ENCODE data around the gene UST. TPM values are rescaled to one million over a fixed set of nuclear protein-coding genes. Genes with fewer than 3 reads are reported as not detected.
"Not testable (repeated sequence)": the region's sequence is repeated elsewhere in the genome, so short reads cannot be mapped to it uniquely, and the experiment has no call there.

Gene UST
- polyA plus RNA-seq, 1 donor from 2014 or later, result 7.5 TPM

GRCh38 chr6:148846778-148847761 is 100.2 kb downstream of the UST start:
- no peak overlapping the region for H3K27ac ChIP-seq (ENCODE audit: low read length)
- no peaks in the 10 kb centered on the region for H3K9me3 ChIP-seq (ENCODE audit: low read length)
- no peaks in the 10 kb centered on the region for H3K79me2 ChIP-seq (replicated peaks; ENCODE audit: insufficient read depth, low read length)
- H3K4me2 ChIP-seq (ENCODE audit: low read length), result no peak overlapping the region
- H3K9me2 ChIP-seq (ENCODE audit: insufficient read depth, low read length), result no peaks in the 10 kb centered on the region
- H3K9ac ChIP-seq (ENCODE audit: low read length), result no peak overlapping the region
- H4K20me1 ChIP-seq (ENCODE audit: insufficient read depth), result no peaks in the 10 kb centered on the region
- H3K4me3 ChIP-seq (ENCODE audit: low read length), result no peak overlapping the region
- H3F3A ChIP-seq (ENCODE audit: insufficient read depth, low read length, poor library complexity, severe bottlenecking), result no peaks in the 10 kb centered on the region
- no peaks in the 10 kb centered on the region for H3K27me3 ChIP-seq (ENCODE audit: insufficient read depth, low read depth, low read length)
- TF ChIP-seq REST (IDR thresholded peaks at IDR 0.05; ENCODE audit: borderline replicate concordance) (no peak), RAD21 (conservative IDR thresholded peaks at IDR 0.05) (no peak), EZH2 (IDR thresholded peaks at IDR 0.05; ENCODE audit: borderline replicate concordance, insufficient read depth, low read length, poor library complexity, severe bottlenecking) (no peak), SMC3 (conservative IDR thresholded peaks at IDR 0.05; ENCODE audit: poor library complexity) (no peak), POLR2AphosphoS5 (IDR thresholded peaks at IDR 0.05) (no peak), TAF1 (IDR thresholded peaks at IDR 0.05; ENCODE audit: low read depth) (no peak), EP300 (conservative IDR thresholded peaks at IDR 0.05; ENCODE audit: poor library complexity, severe bottlenecking) (no peak), MXI1 (conservative IDR thresholded peaks at IDR 0.05; ENCODE audit: poor library complexity, severe bottlenecking) (no peak), CTCF (IDR thresholded peaks at IDR 0.05; ENCODE audit: poor library complexity, severe bottlenecking) (no peak)
- no peaks in the 10 kb centered on the region for H3K36me3 ChIP-seq (ENCODE audit: insufficient read depth, low read length)
- H2AFZ ChIP-seq (ENCODE audit: low read depth, low read length), result no peak overlapping the region

GRCh38 chr6:148848915-148849314 is 102.1 kb downstream of the UST start:
- H3K9me2 ChIP-seq (ENCODE audit: insufficient read depth, low read length), result no peaks in the 10 kb centered on the region
- no peaks in the 10 kb centered on the region for H4K20me1 ChIP-seq (ENCODE audit: insufficient read depth)
- no peak overlapping the region for H3K27ac ChIP-seq (ENCODE audit: low read length)
- H3K79me2 ChIP-seq (replicated peaks; ENCODE audit: insufficient read depth, low read length), result no peaks in the 10 kb centered on the region
- H3K4me2 ChIP-seq (ENCODE audit: low read length), result no peak overlapping the region
- TF ChIP-seq CTCF (IDR thresholded peaks at IDR 0.05; ENCODE audit: poor library complexity, severe bottlenecking) (no peak), MXI1 (conservative IDR thresholded peaks at IDR 0.05; ENCODE audit: poor library complexity, severe bottlenecking) (no peak), TAF1 (IDR thresholded peaks at IDR 0.05; ENCODE audit: low read depth) (no peak), EZH2 (IDR thresholded peaks at IDR 0.05; ENCODE audit: borderline replicate concordance, insufficient read depth, low read length, poor library complexity, severe bottlenecking) (no peak), REST (IDR thresholded peaks at IDR 0.05; ENCODE audit: borderline replicate concordance) (no peak)
- H3K9me3 ChIP-seq (ENCODE audit: low read length), result no peaks in the 10 kb centered on the region
- no peak overlapping the region for H3K9ac ChIP-seq (ENCODE audit: low read length)
- H3F3A ChIP-seq (ENCODE audit: insufficient read depth, low read length, poor library complexity, severe bottlenecking), result no peaks in the 10 kb centered on the region
- no peaks in the 10 kb centered on the region for H3K36me3 ChIP-seq (ENCODE audit: insufficient read depth, low read length)
- no peak overlapping the region for H2AFZ ChIP-seq (ENCODE audit: low read depth, low read length)
- no peaks in the 10 kb centered on the region for H3K27me3 ChIP-seq (ENCODE audit: insufficient read depth, low read depth, low read length)
- no peak overlapping the region for H3K4me3 ChIP-seq (ENCODE audit: low read length)

GRCh38 chr6:148849449-148849848 is 102.6 kb downstream of the UST start:
- not testable (repeated sequence) for H3K27me3 ChIP-seq (ENCODE audit: insufficient read depth, low read depth, low read length); H3K9me2 ChIP-seq (ENCODE audit: insufficient read depth, low read length); H3K9me3 ChIP-seq (ENCODE audit: low read length); H3K4me2 ChIP-seq (ENCODE audit: low read length); H3K36me3 ChIP-seq (ENCODE audit: insufficient read depth, low read length); H3K27ac ChIP-seq (ENCODE audit: low read length); H2AFZ ChIP-seq (ENCODE audit: low read depth, low read length); H3K9ac ChIP-seq (ENCODE audit: low read length); H3F3A ChIP-seq (ENCODE audit: insufficient read depth, low read length, poor library complexity, severe bottlenecking); H3K79me2 ChIP-seq (replicated peaks; ENCODE audit: insufficient read depth, low read length); H4K20me1 ChIP-seq (ENCODE audit: insufficient read depth); H3K4me3 ChIP-seq (ENCODE audit: low read length)
